Transverse colon (tissue), 4 donors: ENCODE data around the gene ESD. TPM values are rescaled to one million over a fixed set of nuclear protein-coding genes. Genes with fewer than 3 reads are reported as not detected.
"Not testable (repeated sequence)": the region's sequence is repeated elsewhere in the genome, so short reads cannot be mapped to it uniquely, and the experiment has no call there.

Experiments used
- DNase-seq: peaks from one replicate; pipeline ENCODE4 v3.0.0-alpha.2; 2019
- H3K27ac ChIP-seq, 4 donors: fragments of 200-600 bp; sonication (generic); 2 replicates each; pipeline ENCODE4 v1.5.1; 2016 to 2018; ENCODE audit warnings: inconsistent platforms in 4 of 4
- H3K27me3 ChIP-seq: fragments of 200-600 bp; sonication (generic); 2 replicates; pipeline ENCODE4 v1.5.1; 2017; ENCODE audit warnings: inconsistent platforms
- H3K36me3 ChIP-seq, 4 donors: fragments of 200-600 bp; sonication (generic); 2 replicates each; pipeline ENCODE4 v1.5.1; 2017 to 2019; ENCODE audit warnings: inconsistent platforms in 4 of 4
- H3K4me1 ChIP-seq, 4 donors: fragments of 200-600 bp; sonication (generic); 2 replicates each; pipeline ENCODE4 v1.5.1; 2017 to 2020; ENCODE audit warnings: inconsistent platforms in 4 of 4
- H3K4me3 ChIP-seq, 4 donors: fragments of 200-600 bp; sonication (generic); 1 replicate in 1 of 4; 2 replicates in 3 of 4; pipeline versions ENCODE4 v1.5.1 to v1.6.1; 2017 to 2019; ENCODE audit warnings: inconsistent platforms in 4 of 4
- H3K9me3 ChIP-seq, 2 donors: fragments of 200-600 bp; sonication (generic); 2 replicates each; pipeline ENCODE4 v1.5.1; 2017 to 2019; ENCODE audit warnings: inconsistent platforms in 2 of 2
- EP300 ChIP-seq: sonication (generic); formaldehyde crosslinking; IDR thresholded peaks from one replicate; pipeline ENCODE4 v1.6.1; 2017; ENCODE audit warnings: antibody characterized with exemption, low read depth
- POLR2A ChIP-seq: fragments of 450-650 bp; IDR thresholded peaks from one replicate; pipeline ENCODE4 v1.6.1; 2016; ENCODE audit warnings: antibody characterized with exemption, mild to moderate bottlenecking, moderate library complexity
- POLR2AphosphoS5 ChIP-seq, 3 donors: sonication (generic); formaldehyde crosslinking; IDR thresholded peaks; one replicate each; pipeline ENCODE4 v1.6.1; 2016; ENCODE audit warnings: antibody characterized with exemption in 3 of 3
- WGBS, 2 donors: methylation state at CpG; one replicate each; pipeline ENCODE4 v1.1.5; 2018; ENCODE audit warnings: low coverage in 1 of 2; 5-methylcytosine and 5-hydroxymethylcytosine counted together
- in situ Hi-C, 4 donors: fragments of 200-750 bp; cut with MboI; loops; one replicate each; pipeline versions ENCODE4 v1.15.0 to v1.15.1; 2017; ENCODE audit warnings: low sequenced_read_pairs in 3 of 4, low pct_ligation_motif_present in 1 of 4, low pct_unique_long_range_greater_than_20kb in 1 of 4
- intact Hi-C: fragments of 100-400 bp; cut with DNase I; formaldehyde crosslinking; loops from one replicate; pipeline ENCODE4 v1.15.1; 2023; ENCODE audit warnings: low total_unique reads
- total RNA-seq, 4 donors: library from RNA; depleted of rRNA; stranded (reverse); fragments of >200 nt; gene quantifications; one replicate each; pipeline ENCODE4 v1.1.0, GENCODE V29; 2016
- TF ChIP-seq, protein P1 (sequence below), 5 experiments: fragments of 200-600 bp in 3 of 5; fragments of 450-650 bp in 2 of 5; sonication (generic) in 3 of 5; IDR thresholded peaks; 1 replicate in 2 of 5; 2 replicates in 3 of 5; pipeline ENCODE4 v1.5.1; 2016 to 2017; ENCODE audit warnings: antibody characterized with exemption in 5 of 5, inconsistent platforms in 3 of 5, mild to moderate bottlenecking in 2 of 5, moderate library complexity in 1 of 5

The ESD gene
- total RNA-seq, 4 donors from 2014 or later, result 15.7 to 102 (median 60.6) TPM

DNA sequence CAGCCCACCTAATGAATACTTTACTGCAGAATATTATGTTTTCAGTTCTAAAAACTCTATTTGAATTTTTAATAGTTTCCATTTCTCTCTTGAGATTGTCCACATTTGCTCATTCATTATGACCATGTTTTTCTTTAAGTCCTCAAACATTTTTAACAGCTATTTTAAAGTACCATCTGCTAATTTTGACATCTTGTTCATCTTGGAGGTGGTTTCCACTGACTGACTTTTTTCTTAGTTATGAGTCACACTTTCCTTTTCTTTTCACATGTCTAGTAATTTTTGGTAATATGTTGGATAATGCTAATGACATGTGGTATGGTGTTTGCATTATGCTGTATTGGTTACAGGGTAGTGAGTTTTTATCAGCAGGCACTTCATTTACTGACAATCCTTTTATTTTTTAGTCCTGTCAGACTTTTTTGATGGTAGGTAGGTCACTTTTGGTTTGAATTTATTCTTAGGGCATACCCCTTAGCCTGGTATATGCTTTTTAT lies 15.4 kb upstream of the ESD start:
- Histone ChIP-seq H3K9me3 (peaks cover 7 to 14% of the 10 kb centered on the region in 2 donors), H3K27ac (no peak overlapping the region), H3K4me3 (no peak overlapping the region), H3K4me1 (no peaks in the 10 kb centered on the region), H3K27me3 (peaks cover 4% of the 10 kb centered on the region), H3K36me3 (no peaks in the 10 kb centered on the region)
- no peak for TF ChIP-seq EP300
- TF ChIP-seq POLR2AphosphoS5 (IDR thresholded peaks at IDR 0.05), result no peak
- TF ChIP-seq, protein P1, sequence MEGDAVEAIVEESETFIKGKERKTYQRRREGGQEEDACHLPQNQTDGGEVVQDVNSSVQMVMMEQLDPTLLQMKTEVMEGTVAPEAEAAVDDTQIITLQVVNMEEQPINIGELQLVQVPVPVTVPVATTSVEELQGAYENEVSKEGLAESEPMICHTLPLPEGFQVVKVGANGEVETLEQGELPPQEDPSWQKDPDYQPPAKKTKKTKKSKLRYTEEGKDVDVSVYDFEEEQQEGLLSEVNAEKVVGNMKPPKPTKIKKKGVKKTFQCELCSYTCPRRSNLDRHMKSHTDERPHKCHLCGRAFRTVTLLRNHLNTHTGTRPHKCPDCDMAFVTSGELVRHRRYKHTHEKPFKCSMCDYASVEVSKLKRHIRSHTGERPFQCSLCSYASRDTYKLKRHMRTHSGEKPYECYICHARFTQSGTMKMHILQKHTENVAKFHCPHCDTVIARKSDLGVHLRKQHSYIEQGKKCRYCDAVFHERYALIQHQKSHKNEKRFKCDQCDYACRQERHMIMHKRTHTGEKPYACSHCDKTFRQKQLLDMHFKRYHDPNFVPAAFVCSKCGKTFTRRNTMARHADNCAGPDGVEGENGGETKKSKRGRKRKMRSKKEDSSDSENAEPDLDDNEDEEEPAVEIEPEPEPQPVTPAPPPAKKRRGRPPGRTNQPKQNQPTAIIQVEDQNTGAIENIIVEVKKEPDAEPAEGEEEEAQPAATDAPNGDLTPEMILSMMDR (IDR thresholded peaks at IDR 0.05), result no peak
- in situ Hi-C loops, result no loop called here
- DNase-seq, result no peak
- intact Hi-C loops, result no loop called here

DNA sequence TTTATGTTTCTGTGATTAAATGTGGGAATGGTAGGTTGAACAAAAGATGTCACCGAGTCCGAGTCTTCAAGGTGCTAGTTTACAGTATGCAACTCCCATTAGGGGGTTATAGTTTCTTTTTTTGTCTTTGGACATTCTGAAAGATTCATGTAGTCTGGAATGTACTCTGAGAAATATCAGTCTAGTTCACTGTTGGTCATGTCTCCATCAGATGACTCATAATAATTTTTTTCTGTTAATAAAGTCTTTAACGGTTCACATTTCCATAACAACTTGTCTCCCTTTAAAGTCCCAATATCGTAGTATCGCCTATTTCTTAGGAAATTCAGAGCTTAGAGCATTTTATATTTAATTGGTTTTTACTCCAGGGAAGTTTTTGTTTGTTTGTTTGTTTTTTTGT lies 13.5 kb upstream of the ESD start:
- H3K4me1 ChIP-seq, result no peaks in the 10 kb centered on the region
- in situ Hi-C loops, result no loop called here
- intact Hi-C loops, result no loop called here

DNA sequence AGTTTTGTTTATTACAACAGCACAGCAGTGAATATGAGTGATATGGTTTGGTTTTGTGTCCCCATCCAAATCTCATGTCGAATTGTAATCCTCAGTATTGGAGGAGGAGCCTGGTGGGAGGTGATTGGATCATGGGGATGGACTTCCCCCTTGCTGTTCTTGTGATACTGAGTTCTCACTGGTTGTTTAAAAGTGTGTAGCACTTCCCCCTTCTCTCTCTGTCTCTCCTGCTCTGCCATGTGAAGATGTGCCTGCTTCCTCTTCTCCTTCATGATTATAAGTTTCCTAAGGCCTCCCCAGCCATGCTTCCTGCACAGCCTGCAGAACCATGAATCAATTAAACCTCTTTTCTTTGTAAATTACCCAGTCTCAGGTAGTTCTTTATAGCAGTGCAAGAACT lies 8.0 kb upstream of the ESD start:
- H3K4me1 ChIP-seq, H3K27ac ChIP-seq, H3K9me3 ChIP-seq, H3K27me3 ChIP-seq, H3K36me3 ChIP-seq, intact Hi-C loops, H3K4me3 ChIP-seq, in situ Hi-C loops, DNase-seq: not testable (repeated sequence)
- WGBS, 2 donors, result 68 to 80% methylated on average over 1 of the region's 1 CpG

More for the DNA sequence above, 13.5 kb upstream of the ESD start:
- Histone ChIP-seq H3K36me3 (no peaks in the 10 kb centered on the region), H3K4me3 (no peak overlapping the region), H3K9me3 (peaks cover 7 to 14% of the 10 kb centered on the region in 2 donors), H3K27me3 (peaks cover 4% of the 10 kb centered on the region), H3K27ac (no peak overlapping the region)
- no peak for TF ChIP-seq POLR2A
- no peak for TF ChIP-seq POLR2AphosphoS5 (IDR thresholded peaks at IDR 0.05)
- TF ChIP-seq, protein P1 (IDR thresholded peaks at IDR 0.05), result no peak
- TF ChIP-seq EP300, result no peak
- WGBS, 2 donors, result 96 to 97% methylated on average over 5 of the region's 5 CpGs
- no peak for DNase-seq

DNA sequence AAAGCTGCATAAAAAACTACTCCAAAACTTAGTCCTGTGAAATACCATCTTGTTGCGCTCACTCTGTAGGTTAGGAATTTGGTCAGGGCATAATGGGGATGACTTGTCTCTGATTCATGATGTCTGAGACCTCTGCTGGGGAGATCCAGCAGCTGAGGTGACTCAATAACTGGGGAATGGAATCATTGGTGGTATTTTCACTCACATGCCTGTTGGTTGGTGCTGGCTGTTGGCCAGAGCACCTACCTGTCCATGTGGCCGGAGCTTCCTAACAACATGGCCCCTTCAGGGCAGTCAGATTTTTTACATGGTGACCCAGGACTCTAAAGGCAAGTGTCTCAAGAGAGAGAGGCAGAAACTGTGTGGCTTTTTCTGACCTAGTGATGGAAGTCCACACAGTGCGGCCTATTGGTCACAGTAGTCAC lies 7.4 kb upstream of the ESD start:
- H3K36me3 ChIP-seq, result no peaks in the 10 kb centered on the region
- WGBS, 2 donors, result 97 to 100% methylated on average over 1 to 3 of the region's 3 CpGs
- H3K9me3 ChIP-seq, result no peaks in the 10 kb centered on the region
- no peak for TF ChIP-seq POLR2A
- no peak for TF ChIP-seq EP300
- TF ChIP-seq, protein P1 (IDR thresholded peaks at IDR 0.05), result no peak
- H3K4me1 ChIP-seq, result no peaks in the 10 kb centered on the region
- intact Hi-C loops (no loop called here), in situ Hi-C loops (no loop called here)
- DNase-seq, result no peak
- H3K27ac ChIP-seq, result no peak overlapping the region
- H3K27me3 ChIP-seq, result no peaks in the 10 kb centered on the region
- no peak overlapping the region for H3K4me3 ChIP-seq

DNA sequence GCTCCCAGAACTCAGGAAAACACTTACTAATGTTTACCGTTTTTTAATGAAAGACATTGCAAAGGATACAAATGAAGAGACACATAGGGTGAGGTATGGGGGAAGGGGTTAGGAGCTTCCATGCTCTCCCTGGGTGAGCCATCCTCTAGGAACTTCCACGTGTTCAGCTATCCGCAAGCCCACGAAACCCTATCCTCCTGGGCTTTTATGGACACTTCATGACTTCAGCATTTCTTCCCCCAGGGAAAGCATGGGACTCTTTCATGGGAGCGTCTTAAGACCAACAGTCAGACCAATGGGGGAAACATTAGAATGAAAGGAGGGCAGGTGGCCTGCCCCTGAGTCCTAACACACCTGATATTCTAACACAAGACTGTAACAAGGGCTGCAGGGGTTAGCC lies 6.6 kb upstream of the ESD start:
- 89% methylated on average over 4 to 5 of the region's 5 CpGs for WGBS, 2 donors
- TF ChIP-seq POLR2AphosphoS5 (IDR thresholded peaks at IDR 0.05), result no peak
- TF ChIP-seq, protein P1 (IDR thresholded peaks at IDR 0.05), result no peak
- no peak for TF ChIP-seq POLR2A
- TF ChIP-seq EP300, result no peak
- Histone ChIP-seq H3K4me1 (peaks cover 0 to under 1% (median 0%) of the 10 kb centered on the region in 4 donors), H3K4me3 (no peak overlapping the region), H3K9me3 (no peaks in the 10 kb centered on the region), H3K27ac (no peak overlapping the region), H3K36me3 (no peaks in the 10 kb centered on the region), H3K27me3 (no peaks in the 10 kb centered on the region)
- in situ Hi-C loops, result no loop called here
- intact Hi-C loops, result no loop called here
- no peak for DNase-seq
